DOHH2 (cell line): ENCODE results near the gene GATAD2A.

Source experiments
- CTCF ChIP-seq: fragments of 200-600 bp; sonication (generic); IDR thresholded peaks from one replicate; pipeline ENCODE4 v1.5.1; 2014; ENCODE audit warnings: antibody characterized with exemption, mild to moderate bottlenecking, low read depth, low read length; ENCODE audit not compliant: poor library complexity, severe bottlenecking
- EZH2phosphoT487 ChIP-seq: fragments of 200-600 bp; sonication (generic); IDR thresholded peaks from 2 replicates; pipeline ENCODE4 v1.6.1; 2017; ENCODE audit warnings: borderline replicate concordance, mild to moderate bottlenecking, antibody characterized with exemption, low read length, moderate library complexity, mixed read lengths

- TF ChIP-seq CTCF, result peak; percentile 98
- no peak for TF ChIP-seq EZH2phosphoT487
These were observed 126.7 kb downstream of the GATAD2A start for GRCh38 chr19:19531951-19532805.
